ENCODE measurements around the gene ATP8B3.

Gene ATP8B3

DNA sequence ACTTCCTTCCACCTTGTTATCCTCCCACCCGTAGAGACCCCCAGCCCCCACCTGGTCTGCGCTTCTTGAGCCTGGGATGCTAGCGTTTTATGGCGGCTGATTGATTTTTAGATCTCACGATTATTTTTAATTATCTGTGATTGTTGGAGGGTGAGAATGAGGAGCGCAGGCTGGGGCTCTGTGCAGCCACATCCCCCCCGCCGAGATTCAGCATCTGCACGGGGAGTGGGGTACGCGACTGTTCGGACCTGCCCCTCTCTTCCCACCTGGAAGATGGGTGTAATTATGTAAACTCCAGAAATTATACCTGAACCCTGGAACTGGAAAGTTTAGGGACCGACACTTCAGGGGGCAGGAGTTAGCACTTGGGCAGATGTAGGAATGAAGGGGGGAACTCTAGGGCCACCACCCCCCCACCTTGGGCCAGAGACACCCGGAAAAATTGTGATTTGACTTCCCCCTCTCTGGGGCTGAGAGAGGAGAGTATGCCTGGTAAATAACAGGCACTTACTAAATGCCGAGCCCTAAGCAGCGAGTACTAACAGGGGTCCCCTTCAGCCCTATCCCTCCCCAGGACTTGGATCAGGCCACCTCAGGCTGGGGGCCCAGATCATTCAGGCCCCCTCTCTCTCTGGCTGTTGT is 60.6 kb downstream of the ATP8B3 start:
- peaks cover 92% of the 10 kb centered on the region for H3K27me3 ChIP-seq (ENCODE audit: control insufficient read depth, insufficient read depth, low read length)
- no peaks in the 10 kb centered on the region for H3K36me3 ChIP-seq (ENCODE audit: control insufficient read depth, low read depth, low read length)
- no peak overlapping the region for H3K4me3 ChIP-seq (ENCODE audit: low read length)
- H3K9me3 ChIP-seq (ENCODE audit: control insufficient read depth, low read depth, low read length): no peaks in the 10 kb centered on the region
- no peak overlapping the region for H3K27ac ChIP-seq (ENCODE audit: low read length)
- peaks cover 5% of the 10 kb centered on the region for H3K4me1 ChIP-seq (ENCODE audit: control insufficient read depth, low read depth, low read length)
- no peak overlapping the region for H3K9ac ChIP-seq (ENCODE audit: low read length)

DNA sequence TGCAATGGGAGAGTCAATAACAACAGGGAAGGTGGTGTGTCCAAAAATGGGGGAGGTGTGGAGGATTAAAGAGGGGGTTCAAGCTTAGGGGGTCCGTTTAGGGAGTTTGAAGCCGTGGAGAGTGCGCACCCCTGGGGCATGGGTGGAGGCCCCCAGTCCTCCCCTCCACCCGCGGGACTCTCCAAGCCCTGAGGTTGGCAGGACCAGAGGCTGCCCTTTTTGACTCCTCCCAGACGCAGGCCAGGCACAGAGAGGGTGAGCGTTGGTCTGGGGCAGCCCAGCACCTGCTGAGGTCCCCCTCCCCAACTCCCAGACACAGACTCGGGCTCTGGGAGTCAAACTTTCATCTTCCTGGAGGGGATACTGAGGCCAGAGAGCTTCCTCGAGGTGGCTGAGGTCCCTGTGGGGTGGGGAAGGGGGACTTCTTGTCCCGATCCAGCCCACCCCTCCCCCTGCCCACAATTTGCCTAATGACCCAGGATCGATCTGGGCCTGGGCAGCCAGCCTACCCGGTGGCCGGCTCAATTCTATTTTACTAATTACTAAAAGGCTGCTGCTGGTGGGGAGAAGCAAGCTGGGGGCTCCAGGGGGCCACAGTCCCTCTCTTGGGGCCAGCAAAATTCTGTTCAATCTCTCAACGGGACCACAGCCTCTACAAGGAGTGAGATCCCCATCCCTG is 61.6 kb downstream of the ATP8B3 start:
- Histone ChIP-seq H3K36me3 (ENCODE audit: control insufficient read depth, low read depth, low read length) (no peaks in the 10 kb centered on the region), H3K27me3 (ENCODE audit: control insufficient read depth, insufficient read depth, low read length) (peaks cover 92% of the 10 kb centered on the region), H3K9me3 (ENCODE audit: control insufficient read depth, low read depth, low read length) (no peaks in the 10 kb centered on the region), H3K4me3 (ENCODE audit: low read length) (no peak overlapping the region), H3K4me1 (ENCODE audit: control insufficient read depth, low read depth, low read length) (peaks cover 5% of the 10 kb centered on the region), H3K27ac (ENCODE audit: low read length) (no peak overlapping the region), H3K9ac (ENCODE audit: low read length) (no peak overlapping the region)

DNA sequence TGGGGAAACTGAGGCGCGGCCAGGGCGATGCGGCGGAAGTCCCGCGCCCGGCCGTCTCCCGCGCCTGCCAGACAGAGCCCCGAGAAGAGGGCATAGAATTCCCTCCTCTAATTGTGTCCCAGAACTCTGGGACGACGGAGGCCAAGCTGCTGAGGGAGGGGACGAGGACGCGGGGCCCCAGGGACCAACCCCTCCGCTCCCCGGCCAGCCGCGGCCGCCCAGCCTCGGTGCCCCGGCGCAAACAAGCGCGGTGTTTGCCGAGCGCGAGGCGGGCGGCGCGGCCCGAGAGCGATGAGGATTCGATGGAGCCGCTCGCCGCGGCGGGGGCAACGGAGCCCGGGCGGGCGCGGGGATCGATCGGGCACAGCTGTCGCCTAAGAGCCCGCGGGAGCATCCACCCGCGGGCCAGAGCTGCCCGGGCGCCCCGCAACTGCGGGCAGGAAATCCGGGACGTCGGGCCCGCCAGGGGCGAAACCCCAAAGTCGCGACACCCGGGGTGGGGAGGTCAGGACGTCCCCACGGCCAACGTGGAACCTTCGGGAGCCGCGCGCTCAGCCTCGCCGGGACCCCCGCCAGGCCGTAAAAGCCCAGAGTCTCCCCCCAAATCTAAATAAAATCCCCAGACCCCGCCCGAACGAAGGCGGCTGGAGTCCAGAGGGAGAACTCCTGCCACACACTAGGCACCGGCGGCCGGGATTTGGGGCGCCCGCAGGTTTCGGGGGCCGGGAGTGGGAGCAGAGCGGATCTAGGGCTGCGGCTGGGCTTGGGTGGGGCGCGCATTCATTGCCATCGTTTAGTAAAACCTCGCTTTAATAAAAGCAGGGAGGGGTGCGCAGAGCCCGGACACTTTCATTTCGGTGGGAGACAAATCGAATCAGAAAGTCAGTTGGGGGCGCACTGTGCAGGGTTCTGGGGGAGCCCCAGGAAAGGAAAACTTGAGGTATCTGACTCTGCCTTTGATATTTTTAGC is 62.4 kb downstream of the ATP8B3 start:
- H3K4me3 ChIP-seq (ENCODE audit: low read length): no peak overlapping the region
- H3K36me3 ChIP-seq (ENCODE audit: control insufficient read depth, low read depth, low read length): no peaks in the 10 kb centered on the region
- no peaks in the 10 kb centered on the region for H3K9me3 ChIP-seq (ENCODE audit: control insufficient read depth, low read depth, low read length)
- peaks cover 92% of the 10 kb centered on the region for H3K27me3 ChIP-seq (ENCODE audit: control insufficient read depth, insufficient read depth, low read length)
- H3K27ac ChIP-seq (ENCODE audit: low read length): no peak overlapping the region
- H3K4me1 ChIP-seq (ENCODE audit: control insufficient read depth, low read depth, low read length): peaks cover 5% of the 10 kb centered on the region
- no peak overlapping the region for H3K9ac ChIP-seq (ENCODE audit: low read length)

DNA sequence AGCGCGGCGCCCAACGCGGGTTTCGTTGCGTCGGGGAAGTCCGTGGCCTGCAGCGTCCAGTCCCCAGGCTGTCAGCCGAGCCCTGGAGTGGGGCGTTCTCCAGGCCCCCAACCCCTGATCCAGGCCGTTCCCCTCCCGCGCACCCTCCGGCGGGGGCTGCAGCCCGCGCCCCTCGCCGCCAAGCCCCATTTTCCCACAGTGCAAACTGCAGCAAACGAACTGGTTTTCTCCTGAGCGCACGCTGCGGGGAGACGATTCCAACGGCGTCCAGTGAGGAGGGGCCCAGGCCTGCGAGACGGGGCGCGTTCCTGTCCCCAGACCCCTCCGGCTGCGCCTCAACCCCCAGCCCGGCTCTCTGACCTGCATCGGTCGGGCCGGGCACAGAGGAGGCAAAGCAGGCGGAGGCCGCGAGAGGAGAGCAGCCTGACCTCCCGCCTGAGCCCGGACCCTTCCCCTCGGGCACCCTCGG is 63.2 kb downstream of the ATP8B3 start:
- Histone ChIP-seq H3K27ac (ENCODE audit: low read length) (no peak overlapping the region), H3K4me1 (ENCODE audit: control insufficient read depth, low read depth, low read length) (peaks cover 5% of the 10 kb centered on the region), H3K36me3 (ENCODE audit: control insufficient read depth, low read depth, low read length) (no peaks in the 10 kb centered on the region), H3K27me3 (ENCODE audit: control insufficient read depth, insufficient read depth, low read length) (peaks cover 97% of the 10 kb centered on the region), H3K9ac (ENCODE audit: low read length) (no peak overlapping the region), H3K4me3 (ENCODE audit: low read length) (no peak overlapping the region), H3K9me3 (ENCODE audit: control insufficient read depth, low read depth, low read length) (no peaks in the 10 kb centered on the region)

DNA sequence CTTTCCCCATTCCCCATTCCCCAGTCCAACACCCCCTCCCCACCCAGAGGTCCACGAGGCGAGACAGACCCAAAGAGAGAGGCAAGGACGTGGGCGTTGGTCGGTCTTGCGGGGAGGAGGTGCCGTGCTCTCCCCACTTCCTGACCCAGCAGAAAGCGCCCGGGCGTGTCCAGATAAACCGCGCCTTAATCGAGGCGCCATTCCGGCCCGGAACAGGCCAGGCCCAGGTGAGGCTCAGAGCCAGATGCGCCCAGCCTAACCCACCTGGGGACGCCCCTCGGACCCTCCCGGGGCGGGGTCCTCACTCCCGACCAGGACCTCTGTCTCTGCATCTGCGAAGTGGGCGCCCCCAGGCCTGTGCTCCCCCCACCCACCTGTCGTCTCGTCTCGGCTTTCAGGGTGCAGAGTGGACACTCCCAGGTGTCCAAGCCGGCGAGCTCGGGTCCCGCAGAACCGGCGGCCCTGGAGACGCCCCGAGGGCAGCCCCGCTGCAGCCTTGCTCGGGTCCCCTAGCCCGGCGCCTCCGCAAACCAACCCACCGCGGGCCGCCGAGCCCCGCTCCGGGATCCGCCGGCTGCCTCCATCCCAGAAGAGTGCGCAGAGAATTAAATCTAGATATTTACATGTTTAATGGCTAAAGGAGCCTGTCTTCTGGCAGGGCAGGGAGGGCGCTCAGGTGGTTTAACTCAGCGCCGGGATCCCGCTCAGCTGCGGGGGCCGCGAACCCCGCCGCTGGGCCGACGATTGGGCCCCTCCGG is 63.8 kb downstream of the ATP8B3 start:
- H3K9me3 ChIP-seq (ENCODE audit: control insufficient read depth, low read depth, low read length): no peaks in the 10 kb centered on the region
- H3K27me3 ChIP-seq (ENCODE audit: control insufficient read depth, insufficient read depth, low read length): peaks cover 97% of the 10 kb centered on the region
- H3K27ac ChIP-seq (ENCODE audit: low read length): no peak overlapping the region
- no peaks in the 10 kb centered on the region for H3K36me3 ChIP-seq (ENCODE audit: control insufficient read depth, low read depth, low read length)
- H3K9ac ChIP-seq (ENCODE audit: low read length): no peak overlapping the region
- peak overlapping the region; percentile 20 for H3K4me3 ChIP-seq (ENCODE audit: low read length)
- peaks cover 5% of the 10 kb centered on the region for H3K4me1 ChIP-seq (ENCODE audit: control insufficient read depth, low read depth, low read length)

DNA sequence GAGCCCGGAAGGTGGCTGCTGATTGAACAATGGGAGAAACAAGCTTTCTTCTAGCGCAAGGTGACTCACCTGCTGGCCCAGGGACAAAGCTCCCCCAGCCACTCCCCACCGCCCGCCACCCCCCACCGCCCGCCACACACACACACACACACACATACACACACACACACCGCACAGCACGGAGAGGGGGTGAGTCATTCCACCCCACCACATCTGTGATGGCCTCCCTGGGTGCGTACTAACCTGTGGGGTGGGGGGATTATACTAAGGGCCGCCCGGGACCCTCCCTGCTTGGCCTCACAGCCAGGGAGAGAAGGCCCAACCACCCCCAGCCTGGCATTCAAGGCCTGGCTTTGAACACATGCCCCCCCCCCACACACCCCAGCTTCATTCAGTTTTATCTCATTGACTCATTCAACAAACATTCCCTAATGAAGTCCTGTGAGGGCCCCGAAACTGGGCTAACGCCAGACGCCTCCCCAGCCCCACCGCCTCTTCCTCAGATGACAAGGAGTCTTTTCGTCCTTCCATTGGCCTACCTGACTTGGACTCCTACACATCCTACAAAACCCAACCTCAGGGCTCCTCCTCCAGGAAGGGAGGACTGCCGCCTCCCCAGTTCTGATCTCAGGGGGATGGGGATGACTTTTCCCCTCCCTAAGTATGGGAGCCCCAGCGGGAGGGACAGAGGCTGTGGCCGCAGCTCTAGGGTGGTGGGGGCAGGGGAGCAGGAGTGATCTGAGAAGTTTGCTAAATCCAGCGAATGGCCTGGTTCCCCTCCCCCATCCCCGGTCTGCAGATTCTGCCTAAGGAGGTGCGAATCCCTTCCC is 64.6 kb downstream of the ATP8B3 start:
- Histone ChIP-seq H3K9me3 (ENCODE audit: control insufficient read depth, low read depth, low read length) (no peaks in the 10 kb centered on the region), H3K9ac (ENCODE audit: low read length) (no peak overlapping the region), H3K27me3 (ENCODE audit: control insufficient read depth, insufficient read depth, low read length) (peaks cover 97% of the 10 kb centered on the region), H3K36me3 (ENCODE audit: control insufficient read depth, low read depth, low read length) (no peaks in the 10 kb centered on the region), H3K27ac (ENCODE audit: low read length) (no peak overlapping the region), H3K4me3 (ENCODE audit: low read length) (peak overlapping the region; percentile 20), H3K4me1 (ENCODE audit: control insufficient read depth, low read depth, low read length) (peaks cover 5% of the 10 kb centered on the region)

DNA sequence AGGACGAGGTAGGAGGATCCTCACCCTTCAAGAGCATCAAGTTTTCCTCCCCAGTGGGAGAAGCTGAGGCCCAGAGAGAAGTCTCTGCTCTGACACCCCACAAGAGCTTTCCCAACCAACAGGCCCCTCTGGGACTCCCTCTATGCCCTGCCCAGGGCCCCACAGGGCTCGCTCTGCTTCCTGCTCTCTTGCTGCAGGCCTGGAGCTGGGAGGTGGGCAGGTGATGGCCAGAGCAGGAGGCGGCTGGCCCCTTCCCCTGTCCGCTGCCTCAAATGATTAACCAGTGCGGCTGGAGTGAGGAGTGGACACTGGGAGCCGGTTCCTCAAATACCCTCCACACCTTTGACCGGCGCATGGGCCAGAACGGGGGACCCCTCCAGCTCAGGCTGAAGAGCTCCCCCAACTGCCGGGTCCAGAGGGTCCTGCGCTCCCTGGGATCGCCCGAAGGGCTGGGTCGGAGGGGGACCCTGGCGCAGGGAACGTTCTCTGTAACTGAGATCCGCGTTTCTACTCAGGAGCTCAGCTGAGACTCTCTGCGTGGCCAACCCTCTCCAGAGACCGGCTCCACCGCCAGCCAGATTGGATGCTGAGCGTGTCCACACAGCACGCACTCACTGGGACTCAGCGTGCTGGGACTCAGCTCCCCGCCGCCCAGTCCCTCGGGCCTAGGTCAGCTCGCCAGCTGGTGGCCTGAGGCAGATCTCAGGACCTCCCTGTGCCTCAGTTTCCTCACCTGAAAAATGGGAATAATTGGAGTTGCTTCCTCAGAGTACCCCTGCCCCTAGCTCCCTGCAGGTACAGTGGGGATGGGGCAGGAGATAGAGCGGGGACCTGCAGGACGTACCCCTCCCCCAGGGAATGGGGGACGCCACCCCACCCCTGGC is 65.4 kb downstream of the ATP8B3 start:
- Histone ChIP-seq H3K4me3 (ENCODE audit: low read length) (no peak overlapping the region), H3K36me3 (ENCODE audit: control insufficient read depth, low read depth, low read length) (no peaks in the 10 kb centered on the region), H3K27ac (ENCODE audit: low read length) (no peak overlapping the region), H3K9me3 (ENCODE audit: control insufficient read depth, low read depth, low read length) (no peaks in the 10 kb centered on the region), H3K9ac (ENCODE audit: low read length) (no peak overlapping the region), H3K27me3 (ENCODE audit: control insufficient read depth, insufficient read depth, low read length) (peaks cover 89% of the 10 kb centered on the region), H3K4me1 (ENCODE audit: control insufficient read depth, low read depth, low read length) (peaks cover 5% of the 10 kb centered on the region)

DNA sequence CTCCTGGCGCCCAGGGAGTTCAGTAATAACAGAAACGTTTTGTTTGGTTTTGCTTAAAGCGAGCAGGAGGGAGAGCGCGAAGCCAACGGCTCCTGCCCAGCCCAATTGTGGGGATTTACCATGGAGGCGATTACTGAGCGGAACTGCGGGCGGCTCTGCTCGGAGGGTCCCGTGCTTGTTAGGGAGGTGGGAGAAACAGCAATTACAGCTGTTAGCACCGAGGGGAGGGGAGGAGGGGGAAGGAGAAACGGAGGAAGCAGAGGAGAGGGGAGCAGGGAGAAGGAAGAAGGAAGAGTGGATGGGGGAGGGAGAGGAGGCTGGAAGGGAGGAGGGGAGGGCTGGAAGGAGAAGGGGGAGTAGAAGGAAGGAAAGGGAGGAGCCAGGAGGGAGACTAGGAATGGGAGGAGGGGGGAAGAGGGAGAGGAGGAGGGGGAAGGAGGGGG is 66.5 kb downstream of the ATP8B3 start:
- peak overlapping the region; percentile 14 for H3K4me3 ChIP-seq (ENCODE audit: low read length)
- H3K36me3 ChIP-seq (ENCODE audit: control insufficient read depth, low read depth, low read length): no peaks in the 10 kb centered on the region
- peaks cover 5% of the 10 kb centered on the region for H3K4me1 ChIP-seq (ENCODE audit: control insufficient read depth, low read depth, low read length)
- no peaks in the 10 kb centered on the region for H3K9me3 ChIP-seq (ENCODE audit: control insufficient read depth, low read depth, low read length)
- H3K27ac ChIP-seq (ENCODE audit: low read length): no peak overlapping the region
- H3K27me3 ChIP-seq (ENCODE audit: control insufficient read depth, insufficient read depth, low read length): peaks cover 78% of the 10 kb centered on the region
- no peak overlapping the region for H3K9ac ChIP-seq (ENCODE audit: low read length)

DNA sequence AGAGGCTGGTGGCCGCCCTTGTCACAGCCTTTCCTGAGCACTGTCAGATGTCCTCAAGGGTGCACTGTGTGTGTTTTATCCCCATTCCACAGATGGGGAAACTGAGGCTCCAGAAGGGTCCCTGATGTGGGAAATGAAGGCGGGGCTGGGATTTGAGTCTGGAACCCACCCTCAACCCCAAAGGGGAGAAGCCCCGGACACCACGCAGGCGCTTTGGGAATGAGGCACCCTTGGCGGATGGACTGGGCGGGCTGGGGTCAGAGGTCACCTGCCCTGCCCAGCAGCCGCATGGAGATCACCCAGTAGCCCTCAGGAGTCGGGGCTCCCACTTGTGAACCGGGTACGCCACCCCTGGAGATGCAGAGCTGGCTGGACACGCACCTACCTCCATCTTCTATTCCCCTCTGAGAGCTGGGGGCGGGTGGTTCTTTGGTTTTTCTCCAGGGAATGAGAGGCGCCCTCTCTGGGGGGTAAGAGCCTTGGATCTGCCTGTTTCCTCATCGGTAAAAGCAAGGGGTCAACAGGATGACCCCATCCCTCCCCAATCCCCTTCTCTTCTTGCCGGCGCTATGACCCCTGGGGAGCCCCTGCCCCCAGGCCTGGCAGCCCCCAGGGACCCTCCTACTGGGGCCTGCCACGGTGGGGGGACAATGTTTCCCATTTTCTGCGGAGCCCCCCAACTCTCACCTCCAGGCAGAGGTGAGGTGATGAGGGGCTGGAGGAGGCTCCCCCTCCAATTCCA is 67.1 kb downstream of the ATP8B3 start:
- Histone ChIP-seq H3K4me3 (ENCODE audit: low read length) (peak overlapping the region; percentile 14), H3K4me1 (ENCODE audit: control insufficient read depth, low read depth, low read length) (peaks cover 5% of the 10 kb centered on the region), H3K27ac (ENCODE audit: low read length) (no peak overlapping the region), H3K9me3 (ENCODE audit: control insufficient read depth, low read depth, low read length) (no peaks in the 10 kb centered on the region), H3K27me3 (ENCODE audit: control insufficient read depth, insufficient read depth, low read length) (peaks cover 77% of the 10 kb centered on the region), H3K36me3 (ENCODE audit: control insufficient read depth, low read depth, low read length) (no peaks in the 10 kb centered on the region), H3K9ac (ENCODE audit: low read length) (no peak overlapping the region)

All from iPS-18a (cell line).